SU-DHL-6 (cell line): Measurements from ENCODE around the gene SLC12A2.

Experiments
- H2AFZ ChIP-seq: fragments of 200-600 bp; sonication (generic); 2 replicates; pipeline ENCODE4 v1.6.1; 2014; ENCODE audit warnings: low read depth, mild to moderate bottlenecking, moderate library complexity, mixed read lengths, antibody characterized with exemption, low read length; ENCODE audit not compliant: severe bottlenecking
- H3F3A ChIP-seq: fragments of 200-600 bp; shearing (Covaris generic); 2 replicates; pipeline ENCODE4 v1.6.0; 2016; ENCODE audit warnings: antibody characterized with exemption, mild to moderate bottlenecking; ENCODE audit not compliant: insufficient read depth
- H3K27ac ChIP-seq: fragments of 200-600 bp; sonication (generic); 2 replicates; pipeline ENCODE4 v1.5.1; 2016; ENCODE audit warnings: low read depth, mild to moderate bottlenecking, low read length, moderate library complexity, mixed read lengths
- H3K27me3 ChIP-seq: fragments of 200-600 bp; sonication (generic), shearing (Covaris generic); 2 replicates; pipeline ENCODE4 v1.6.0; 2014; ENCODE audit warnings: mild to moderate bottlenecking, low read length
- H3K36me3 ChIP-seq: fragments of 200-600 bp; sonication (generic); 2 replicates; pipeline ENCODE4 v1.6.1; 2014; ENCODE audit warnings: mild to moderate bottlenecking, low read length, mixed read lengths
- H3K4me2 ChIP-seq: fragments of 300-600, 200-600 bp; shearing (Covaris generic), sonication (generic); 2 replicates; pipeline ENCODE4 v1.6.0; 2014; ENCODE audit warnings: low read length, low read depth, mild to moderate bottlenecking; ENCODE audit not compliant: poor library complexity, severe bottlenecking
- H3K4me3 ChIP-seq: fragments of 200-600 bp; sonication (generic); 2 replicates; pipeline ENCODE4 v1.5.1; 2014; ENCODE audit warnings: antibody characterized with exemption, low read length, mild to moderate bottlenecking, mixed read lengths; ENCODE audit not compliant: insufficient read depth, poor library complexity, severe bottlenecking
- H3K79me2 ChIP-seq: fragments of 200-600 bp; sonication (generic); 2 replicates; pipeline ENCODE4 v1.6.1; 2014; ENCODE audit warnings: mild to moderate bottlenecking, low read length, moderate library complexity; ENCODE audit not compliant: insufficient read depth
- H3K9ac ChIP-seq: fragments of 200-600 bp; sonication (generic); 2 replicates; pipeline ENCODE4 v1.7.0; 2014; ENCODE audit warnings: mild to moderate bottlenecking, low read length
- H3K9me2 ChIP-seq: fragments of 200-600 bp; sonication (generic); replicated peaks from 2 replicates; pipeline ENCODE4 v1.6.1; 2014; ENCODE audit warnings: low read length; ENCODE audit not compliant: insufficient read depth
- H3K9me3 ChIP-seq: fragments of 200-600 bp; sonication (generic); 2 replicates; pipeline ENCODE4 v1.6.1; 2014; ENCODE audit warnings: low read length, mixed read lengths; ENCODE audit not compliant: insufficient read depth
- H4K20me1 ChIP-seq: fragments of 200-600 bp; sonication (generic); 2 replicates; pipeline ENCODE4 v1.6.1; 2014; ENCODE audit warnings: low read depth, mild to moderate bottlenecking, antibody characterized with exemption, low read length, moderate library complexity, mixed read lengths
- CTCF ChIP-seq: fragments of 200-600 bp; sonication (generic); IDR thresholded peaks from one replicate; pipeline ENCODE4 v1.5.1; 2017; ENCODE audit warnings: antibody characterized with exemption, mild to moderate bottlenecking, low read length, moderate library complexity; ENCODE audit not compliant: insufficient read depth, poor library complexity, severe bottlenecking
- EZH2phosphoT487 ChIP-seq: fragments of 200-600 bp; sonication (generic), shearing (Covaris generic); conservative IDR thresholded peaks from 2 replicates; pipeline ENCODE4 v1.6.1; 2018; ENCODE audit warnings: mild to moderate bottlenecking, antibody characterized with exemption, low read length, moderate library complexity, mixed read lengths

SLC12A2 gene

GRCh38 chr5:128126241-128126640 lies 42.7 kb downstream of the SLC12A2 start:
- no peak for TF ChIP-seq EZH2phosphoT487
- TF ChIP-seq CTCF, result no peak
- peaks cover 4% of the 10 kb centered on the region; the same call in 1 of the 2 replicates for H4K20me1 ChIP-seq

GRCh38 chr5:128132499-128132898 lies 48.9 kb downstream of the SLC12A2 start:
- H3K36me3 ChIP-seq, result peaks cover 14% of the 10 kb centered on the region; the same call in 1 of the 2 replicates
- no peaks in the 10 kb centered on the region for H3K9me3 ChIP-seq
- H3K9ac ChIP-seq, result no peak overlapping the region
- H3K79me2 ChIP-seq, result no peaks in the 10 kb centered on the region
- H3K9me2 ChIP-seq, result no peaks in the 10 kb centered on the region
- peaks cover 7% of the 10 kb centered on the region; the same call in 1 of the 2 replicates for H4K20me1 ChIP-seq
- H3K27ac ChIP-seq, result no peak overlapping the region
- H3F3A ChIP-seq, result no peaks in the 10 kb centered on the region
- no peak overlapping the region for H2AFZ ChIP-seq
- TF ChIP-seq EZH2phosphoT487 (no peak), CTCF (no peak)
- H3K27me3 ChIP-seq, result no peaks in the 10 kb centered on the region
- no peak overlapping the region for H3K4me3 ChIP-seq
- no peak overlapping the region for H3K4me2 ChIP-seq

More at GRCh38 chr5:128126241-128126640, 42.7 kb downstream of the SLC12A2 start:
- no peaks in the 10 kb centered on the region for H3F3A ChIP-seq
- no peaks in the 10 kb centered on the region for H3K27me3 ChIP-seq
- no peak overlapping the region for H3K4me3 ChIP-seq
- no peak overlapping the region for H3K27ac ChIP-seq
- peaks cover 10% of the 10 kb centered on the region; the same call in 1 of the 2 replicates for H3K36me3 ChIP-seq
- no peak overlapping the region for H2AFZ ChIP-seq
- H3K4me2 ChIP-seq, result no peak overlapping the region
- H3K79me2 ChIP-seq, result no peaks in the 10 kb centered on the region
- no peaks in the 10 kb centered on the region for H3K9me2 ChIP-seq
- no peak overlapping the region for H3K9ac ChIP-seq
- H3K9me3 ChIP-seq, result no peaks in the 10 kb centered on the region

GRCh38 chr5:128135286-128135685 lies 51.7 kb downstream of the SLC12A2 start:
- H3K79me2 ChIP-seq, result no peaks in the 10 kb centered on the region
- peaks cover 15% of the 10 kb centered on the region; the same call in 1 of the 2 replicates for H3K36me3 ChIP-seq
- H3K9me2 ChIP-seq, result no peaks in the 10 kb centered on the region
- H3F3A ChIP-seq, result 0 out of 2 replicates have a peak, but pooled peaks cover 2% of the 10 kb centered on the region
- H3K4me3 ChIP-seq, result no peak overlapping the region
- peaks cover 3% of the 10 kb centered on the region; the same call in 1 of the 2 replicates for H4K20me1 ChIP-seq
- no peak overlapping the region for H3K4me2 ChIP-seq
- no peaks in the 10 kb centered on the region for H3K9me3 ChIP-seq
- H2AFZ ChIP-seq, result no peak overlapping the region
- no peak overlapping the region for H3K27ac ChIP-seq
- TF ChIP-seq CTCF, result no peak
- no peaks in the 10 kb centered on the region for H3K27me3 ChIP-seq
- H3K9ac ChIP-seq, result no peak overlapping the region
